Germinal center (tissue), 1 donor: ENCODE measurements around the gene EBPL.
"Not testable (repeated sequence)": the region's sequence is repeated elsewhere in the genome, so short reads cannot be mapped to it uniquely, and the experiment has no call there.

Experiments used
- DNase-seq: peaks from one replicate; pipeline ENCODE4 v3.0.0; 2012; ENCODE audit warnings: mixed read lengths, low spot score

The EBPL gene

GRCh38 chr13:49635599-49636433 lies 55.5 kb downstream of the EBPL start:
- no peak for DNase-seq

- no peak for DNase-seq
Measured at GRCh38 chr13:49633710-49634109, 57.6 kb downstream of the EBPL start.

GRCh38 chr13:49632156-49632555 lies 59.1 kb downstream of the EBPL start:
- DNase-seq = no peak

GRCh38 chr13:49630580-49630979 lies 60.7 kb downstream of the EBPL start:
- DNase-seq = no peak

GRCh38 chr13:49629947-49630346 lies 61.3 kb downstream of the EBPL start:
- no peak for DNase-seq

- DNase-seq = no peak
Measured at GRCh38 chr13:49629196-49629938, 61.9 kb downstream of the EBPL start.

- peak; percentile 88 for DNase-seq
Measured at GRCh38 chr13:49627831-49628652, 63.2 kb downstream of the EBPL start, which contains the start of gene ARL11. TSS of gene ARL11 (plus strand) at chr13:49628507. CDS start at chr13:49630448, 1,941 bp downstream.

GRCh38 chr13:49625392-49626079 lies 65.8 kb downstream of the EBPL start:
- DNase-seq = no peak

- no peak for DNase-seq
Measured at GRCh38 chr13:49624229-49624628, 67.1 kb downstream of the EBPL start.

GRCh38 chr13:49622174-49622946 lies 68.9 kb downstream of the EBPL start:
- no peak for DNase-seq

- DNase-seq = peak; percentile 49
Measured at GRCh38 chr13:49620170-49620621, 71.1 kb downstream of the EBPL start.

GRCh38 chr13:49616676-49617065 lies 74.6 kb downstream of the EBPL start:
- no peak for DNase-seq

GRCh38 chr13:49615836-49616675 lies 75.2 kb downstream of the EBPL start:
- no peak for DNase-seq

GRCh38 chr13:49612042-49612441 lies 79.2 kb downstream of the EBPL start:
- not testable (repeated sequence) for DNase-seq
